Measurements from ENCODE around the gene IMMP2L.

IMMP2L gene

GRCh38 chr7:111012799-111013675 is 549.3 kb downstream of the IMMP2L start:
- DNase-seq = no peak

DNA sequence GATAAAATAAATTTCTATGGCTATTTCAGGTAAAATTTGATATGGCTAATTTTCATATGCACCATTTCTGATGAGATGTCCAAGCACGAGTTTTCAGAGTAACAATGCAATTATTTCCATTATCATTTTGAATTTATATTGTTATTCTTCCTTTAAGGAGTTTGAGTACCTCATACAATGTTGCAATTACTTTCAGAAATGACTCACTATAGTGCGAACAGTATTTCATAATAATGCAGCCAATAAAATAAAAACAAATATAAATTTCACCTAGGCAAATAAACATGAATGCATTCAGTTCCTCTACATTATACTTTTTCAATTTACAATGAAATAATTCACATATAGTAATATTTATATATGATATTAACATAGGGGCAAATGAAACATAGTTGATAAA is 550.1 kb downstream of the IMMP2L start:
- DNase-seq = no peak

- DNase-seq = no peak
Measured at GRCh38 chr7:111011520-111011919, 550.8 kb downstream of the IMMP2L start.

DNA sequence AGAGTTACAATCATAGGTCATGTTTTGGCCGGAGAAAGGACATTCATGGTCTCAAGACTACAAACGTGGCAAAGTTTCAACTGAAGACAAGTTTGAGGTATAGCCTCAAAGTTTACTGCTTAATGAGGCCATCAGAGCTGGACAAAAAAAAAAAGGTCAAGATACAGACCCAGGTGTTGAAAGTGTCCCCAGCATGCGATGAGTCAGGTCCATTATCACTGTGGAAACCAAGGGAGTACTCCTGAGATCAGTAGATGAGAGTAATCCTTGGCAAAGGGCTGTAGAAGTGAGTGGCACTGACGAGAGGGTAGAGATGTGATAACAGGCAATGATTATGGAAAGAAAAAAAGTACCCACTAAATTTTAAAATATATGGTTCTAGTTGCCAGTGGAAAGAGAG is 551.5 kb downstream of the IMMP2L start:
- DNase-seq = no peak

DNA sequence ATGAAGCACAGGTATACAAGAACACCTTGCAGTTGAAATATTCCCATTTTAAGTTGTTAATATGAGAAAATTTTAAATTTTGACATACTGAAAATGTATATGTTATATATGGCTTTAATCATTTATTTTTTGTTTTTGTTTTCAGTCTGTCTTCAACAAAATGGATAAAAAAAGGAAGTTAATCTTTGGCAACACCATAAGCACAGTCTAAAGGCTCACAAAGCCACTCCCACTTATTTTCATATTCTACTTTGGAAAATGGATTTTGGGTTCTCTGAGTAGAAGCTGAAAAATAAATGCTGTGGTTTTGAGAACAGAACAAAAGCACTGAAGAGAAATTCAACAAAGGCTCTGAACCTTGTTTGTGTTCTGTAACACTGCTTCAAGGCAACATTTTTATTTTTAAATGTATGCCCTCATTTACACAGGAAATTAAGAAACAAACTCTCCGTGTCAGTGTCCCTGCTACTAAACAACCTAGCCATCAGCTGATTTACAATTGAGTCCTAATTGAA is 552.7 kb downstream of the IMMP2L start:
- DNase-seq = no peak

- DNase-seq = no peak
Measured at GRCh38 chr7:111006691-111007090, 555.6 kb downstream of the IMMP2L start.

DNA sequence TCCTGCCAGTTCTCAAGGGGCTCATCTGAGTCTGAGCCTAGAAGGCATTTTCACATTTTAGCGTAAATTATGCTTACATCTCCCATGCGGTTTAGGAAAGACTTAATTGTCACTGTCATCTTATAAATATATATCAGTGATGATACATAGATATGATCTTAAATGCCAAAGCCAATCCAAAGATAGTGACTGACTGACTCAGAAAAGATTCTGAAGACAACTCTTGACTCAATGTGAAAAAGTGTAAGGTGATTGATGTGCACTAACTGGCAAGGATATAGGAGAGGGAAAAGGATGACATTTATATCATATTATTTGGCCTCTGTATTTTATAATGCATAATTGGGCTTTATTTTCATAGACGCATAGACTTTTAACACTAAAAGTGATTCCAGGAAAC is 556.3 kb downstream of the IMMP2L start:
- no peak for DNase-seq

GRCh38 chr7:111005445-111005844 is 556.8 kb downstream of the IMMP2L start:
- no peak for DNase-seq

- no peak for DNase-seq
Measured at GRCh38 chr7:111004310-111004901, 557.9 kb downstream of the IMMP2L start.

DNA sequence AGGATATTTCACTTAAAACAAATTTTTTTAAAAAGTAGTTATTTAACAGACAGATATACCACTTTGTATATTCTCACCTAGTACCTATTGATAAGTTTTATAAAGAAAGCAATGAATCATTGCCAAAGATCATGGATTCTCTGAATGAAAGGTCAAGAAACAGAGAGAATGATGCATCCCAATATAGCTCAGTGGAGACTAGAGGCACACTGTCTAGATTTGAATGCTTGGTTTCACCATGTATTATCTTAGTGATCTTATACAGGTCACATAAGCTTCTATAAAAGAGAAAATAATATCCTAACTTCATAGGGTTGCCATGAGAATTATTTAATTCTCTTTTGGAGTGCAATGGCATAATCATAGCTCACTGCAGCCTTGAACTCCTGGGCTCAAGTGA is 558.4 kb downstream of the IMMP2L start:
- no peak for DNase-seq

DNA sequence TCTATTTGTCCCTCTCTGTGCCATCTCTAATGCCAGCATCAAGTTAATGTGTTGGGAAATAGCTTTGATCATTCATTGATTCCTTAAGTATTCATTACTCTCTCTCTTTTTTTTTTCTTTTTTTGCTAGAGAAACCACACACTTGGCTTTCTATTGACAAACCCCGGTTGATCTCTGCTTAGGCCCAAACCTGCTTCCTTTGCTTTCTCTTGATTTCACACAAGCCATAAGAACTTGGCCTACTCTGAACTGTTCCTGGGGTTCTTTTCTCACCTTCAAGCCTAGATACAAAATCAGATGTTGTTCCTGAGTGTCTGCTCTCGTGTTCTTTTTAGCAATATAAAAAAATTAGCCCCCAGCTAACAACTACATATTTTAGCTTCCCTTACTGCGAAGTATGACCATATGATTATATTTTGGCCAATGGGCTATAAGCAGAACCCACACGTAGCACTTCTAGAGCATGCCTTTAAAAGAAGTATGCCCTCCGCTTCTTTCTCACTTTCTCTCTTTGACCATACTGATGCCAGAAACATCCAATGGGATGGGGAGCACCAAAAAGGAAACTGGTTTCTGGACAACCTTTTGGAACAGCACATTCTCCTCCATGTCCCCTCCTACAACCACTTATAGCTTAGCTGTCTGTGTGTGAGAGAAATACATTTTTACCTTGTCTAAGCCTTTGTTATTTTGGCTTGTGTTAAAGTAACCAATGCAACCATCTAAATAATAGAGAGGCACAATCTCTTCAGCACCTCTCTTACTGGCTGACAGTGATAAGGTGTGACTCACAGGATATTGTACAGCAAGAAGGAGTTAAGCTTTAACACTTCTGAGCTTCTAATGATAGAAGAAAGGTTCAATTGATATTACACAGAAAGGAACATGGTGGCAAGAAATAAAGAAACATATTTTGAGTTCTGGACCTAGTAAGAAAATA is 568.0 kb downstream of the IMMP2L start:
- no peak for DNase-seq

GRCh38 chr7:110988890-110989501 is 573.3 kb downstream of the IMMP2L start:
- no peak for DNase-seq

DNA sequence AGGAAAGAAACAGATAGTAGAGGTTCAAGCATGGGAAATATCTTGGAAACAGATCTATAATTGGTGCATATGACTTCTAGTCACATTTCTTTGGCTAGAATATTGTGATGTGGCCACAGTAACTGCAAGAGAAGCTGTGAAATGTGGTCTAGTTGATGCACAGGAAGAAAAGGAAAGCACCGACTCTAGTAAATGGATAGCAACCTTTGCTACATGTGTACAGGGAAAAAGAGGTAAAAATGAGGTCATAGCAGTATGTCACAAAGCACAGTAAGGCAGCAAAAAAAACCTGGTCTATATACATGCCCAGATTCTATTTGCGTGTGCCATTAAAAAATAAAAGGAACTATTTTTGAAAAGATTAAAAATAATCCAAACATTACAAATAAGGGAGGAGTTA is 573.9 kb downstream of the IMMP2L start:
- DNase-seq = no peak

GRCh38 chr7:110987127-110987693 is 575.1 kb downstream of the IMMP2L start:
- no peak for DNase-seq

DNA sequence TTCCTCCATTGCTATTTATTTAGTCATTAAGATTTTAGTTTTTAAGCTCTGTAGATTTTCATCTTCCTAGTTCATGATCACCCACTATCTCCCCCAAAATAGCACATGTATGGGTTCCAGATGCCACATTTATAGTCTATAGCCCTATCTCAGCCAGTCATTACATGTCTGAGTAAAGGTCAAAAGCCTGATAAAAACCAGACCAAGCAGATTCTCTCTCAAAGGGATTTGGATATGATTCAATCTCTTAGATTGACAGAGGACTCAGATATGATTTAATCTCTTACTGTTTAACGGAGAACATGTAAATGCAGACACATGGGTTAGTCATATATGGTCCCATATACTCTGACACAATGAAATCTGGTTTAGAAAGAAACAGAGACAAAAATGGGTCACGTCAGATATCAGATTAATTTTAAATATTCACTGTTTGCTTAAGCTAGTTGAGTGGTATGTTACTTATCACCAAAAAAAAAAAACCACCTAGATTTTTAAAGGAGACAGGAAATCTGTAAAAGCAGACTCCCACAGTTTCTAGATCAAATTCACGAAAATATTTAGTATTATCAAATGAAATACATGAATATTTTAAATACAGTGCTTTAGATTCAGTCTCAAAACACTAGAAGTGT is 578.4 kb downstream of the IMMP2L start:
- DNase-seq = no peak

- DNase-seq = no peak
Measured at GRCh38 chr7:110977127-110977737, 585.1 kb downstream of the IMMP2L start.

DNA sequence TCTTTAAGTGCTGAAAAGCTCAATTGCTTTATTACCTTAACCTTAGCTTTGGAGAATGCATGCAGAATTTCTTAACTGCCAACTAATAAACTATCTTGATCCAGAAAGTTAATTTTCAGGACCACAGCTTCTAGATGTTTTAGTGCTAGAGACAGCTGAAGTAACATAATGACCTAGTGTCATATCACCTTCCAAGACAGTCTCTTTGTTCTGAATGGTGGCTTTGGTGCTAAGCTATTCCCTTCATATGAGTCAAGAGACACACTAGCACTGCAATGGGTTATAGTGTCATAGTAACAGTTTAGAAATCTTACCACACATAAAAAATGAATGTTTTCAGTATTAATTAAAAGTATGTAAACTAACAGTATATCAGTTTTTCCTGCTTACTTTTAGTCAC is 586.8 kb downstream of the IMMP2L start:
- no peak for DNase-seq

DNA sequence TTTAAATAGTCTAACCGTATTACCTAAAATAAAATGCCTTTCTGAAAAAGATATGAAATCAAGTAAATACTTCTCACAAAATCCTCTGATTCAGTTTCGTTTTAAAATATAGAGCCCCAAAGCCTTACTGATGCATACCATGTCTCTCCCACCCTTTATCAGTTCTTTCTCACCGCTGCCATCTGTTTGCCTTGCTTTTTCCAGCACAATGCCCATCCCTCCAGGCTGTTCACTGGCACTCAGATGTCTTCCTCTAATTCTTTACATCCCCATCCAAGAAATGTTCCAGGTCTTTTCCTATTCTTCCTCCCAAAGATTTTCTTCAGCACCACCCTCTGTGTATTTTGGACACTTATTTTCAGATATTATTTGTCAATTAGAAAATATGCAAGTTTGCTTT is 587.9 kb downstream of the IMMP2L start:
- DNase-seq = no peak

- DNase-seq = peak; percentile 62
Measured at GRCh38 chr7:110973196-110973990, 588.9 kb downstream of the IMMP2L start.

DNA sequence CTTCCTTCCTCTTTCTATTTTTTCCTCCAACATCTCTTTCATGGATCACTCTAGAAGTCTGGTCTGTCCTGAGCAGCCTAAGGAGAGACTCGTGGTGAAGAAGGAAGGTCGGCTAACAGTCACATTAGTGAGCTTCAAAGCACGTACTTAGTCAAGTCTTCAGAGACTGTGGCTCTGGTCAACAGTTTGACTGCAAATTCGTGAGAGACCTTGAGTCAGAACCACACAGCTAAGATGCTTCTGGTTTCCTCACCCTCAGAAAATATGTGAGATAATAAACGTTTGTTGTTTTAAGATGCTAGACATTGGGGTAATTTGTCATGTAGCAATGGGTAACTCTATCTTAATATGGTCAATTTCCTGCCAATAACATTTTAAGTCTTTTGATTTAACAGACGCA is 597.5 kb downstream of the IMMP2L start:
- no peak for DNase-seq

- no peak for DNase-seq
Measured at GRCh38 chr7:110962826-110963225, 599.5 kb downstream of the IMMP2L start.
